K562 (cell line): ENCODE results near the gene SDR39U1. TPM values are rescaled to one million over a fixed set of nuclear protein-coding genes. Genes with fewer than 3 reads are reported as not detected.

Experiments used
- CBFA2T3 ChIP-seq: fragments of 450-650 bp; IDR thresholded peaks from 2 replicates; pipeline ENCODE4 v1.6.1; 2017
- CTCF ChIP-seq, 3 experiments: IDR thresholded peaks in 2 of 3; conservative IDR thresholded peaks in 1 of 3; 2 replicates each; pipeline ENCODE4 v1.5.1; 2011 to 2012; ENCODE audit warnings: low read length in 3 of 3, mild to moderate bottlenecking in 3 of 3, control low read depth in 2 of 3, improper control_type of control experiment in 1 of 3, inconsistent platforms in 1 of 3, low read depth in 1 of 3, mixed read lengths in 1 of 3, moderate library complexity in 1 of 3; ENCODE audit not compliant: insufficient read depth in 2 of 3
- LCOR ChIP-seq: sonication (generic); formaldehyde crosslinking; IDR thresholded peaks from 2 replicates; pipeline ENCODE4 v1.8.0; 2022; ENCODE audit warnings: mild to moderate bottlenecking, missing genetic modification reagents
- MTA3 ChIP-seq: fragments of 450-650 bp; formaldehyde crosslinking; IDR thresholded peaks from 2 replicates; pipeline ENCODE4 v1.6.1; 2017; ENCODE audit warnings: mild to moderate bottlenecking, borderline replicate concordance
- NFXL1 ChIP-seq: fragments of 450-650 bp; formaldehyde crosslinking; IDR thresholded peaks from 2 replicates; pipeline ENCODE4 v1.4.0; 2021; ENCODE audit warnings: mild to moderate bottlenecking
- NRF1 ChIP-seq, 2 experiments: fragments of 450-650 bp; IDR thresholded peaks in 1 of 2; conservative IDR thresholded peaks in 1 of 2; 2 replicates each; pipeline ENCODE4 v1.6.1; 2014; ENCODE audit warnings: mild to moderate bottlenecking in 2 of 2
- NUFIP1 ChIP-seq: fragments of 450-650 bp; IDR thresholded peaks from 2 replicates; pipeline ENCODE4 v1.6.1; 2018; ENCODE audit not compliant: partially characterized antibody
- RCOR1 ChIP-seq, 2 experiments: IDR thresholded peaks; 2 replicates each; pipeline ENCODE4 v1.6.1; 2012; ENCODE audit warnings: low read depth in 2 of 2, low read length in 2 of 2, borderline replicate concordance in 1 of 2, improper control_type of control experiment in 1 of 2
- REST ChIP-seq, 2 experiments: fragments of 450-650 bp; formaldehyde crosslinking in 1 of 2; IDR thresholded peaks; 2 replicates each; pipeline versions ENCODE4 v1.4.0 to v1.6.1; 2014 to 2020; ENCODE audit warnings: mild to moderate bottlenecking in 2 of 2, borderline replicate concordance in 1 of 2, low read depth in 1 of 2
- SETDB1 ChIP-seq: IDR thresholded peaks from one replicate; pipeline ENCODE4 v1.6.1; 2012; ENCODE audit warnings: low read length, control low read depth, inconsistent platforms
- SMARCA5 ChIP-seq: fragments of 450-650 bp; IDR thresholded peaks from 2 replicates; pipeline ENCODE4 v1.6.1; 2016
- SMC3 ChIP-seq: conservative IDR thresholded peaks from 2 replicates; pipeline ENCODE4 v1.6.1; 2011; ENCODE audit warnings: low read depth, low read length, improper control_type of control experiment; ENCODE audit not compliant: insufficient read depth
- SRF ChIP-seq, 2 experiments: fragments of 250-450, 450-650 bp in 1 of 2; sonication (Bioruptor Pico) in 1 of 2; sonication (generic) in 1 of 2; formaldehyde crosslinking; IDR thresholded peaks; 2 replicates each; pipeline versions ENCODE4 v1.5.0 to v1.5.1; 2020 to 2022; ENCODE audit warnings: mild to moderate bottlenecking in 1 of 2, missing genetic modification reagents in 1 of 2
- TEAD4 ChIP-seq, 2 experiments: sonication (generic) in 1 of 2; formaldehyde crosslinking in 1 of 2; IDR thresholded peaks; 2 replicates each; pipeline versions ENCODE4 v1.6.1 to v1.8.0; 2012 to 2022; ENCODE audit warnings: borderline replicate concordance in 1 of 2, inconsistent platforms in 1 of 2, low read length in 1 of 2, mild to moderate bottlenecking in 1 of 2, missing genetic modification reagents in 1 of 2
- ZNF280A ChIP-seq: fragments of 450-650 bp; IDR thresholded peaks from 2 replicates; pipeline ENCODE4 v1.6.1; 2018; ENCODE audit warnings: mild to moderate bottlenecking, low read depth; ENCODE audit not compliant: partially characterized antibody
- polyA plus RNA-seq, 8 experiments: library from polyadenylated mRNA; depleted of rRNA in 4 of 8; stranded (reverse) in 5 of 8; unstranded in 3 of 8; fragments of >200 nt; fragmentation: Nextera tagmentation in 2 of 8; fragmentation: Illumina TruSeq in 1 of 8; extraction: Ambion mirVana in 2 of 8; extraction: Trizol in 1 of 8; gene quantifications; 2 replicates each; pipeline versions ENCODE4 v1.2.1 to v1.2.3, GENCODE V29; 2011 to 2014; ENCODE audit warnings: inconsistent platforms in 1 of 8, missing spikeins in 1 of 8
- total RNA-seq, 7 experiments: library from RNA; depleted of rRNA in 6 of 7; stranded (reverse); fragments of >200 nt in 6 of 7; fragmentation: Illumina TruSeq in 2 of 7; extraction: Trizol in 2 of 7; gene quantifications; 2 replicates each; pipeline versions ENCODE4 v1.2.1 to v1.2.3, GENCODE V29; 2011 to 2021; ENCODE audit warnings: low replicate concordance in 1 of 7

Gene SDR39U1
- total and polyA plus RNA-seq, 9 of the 15 experiments (the other 6 are each of a cell fraction or from before 2014, with no cell fraction given) = 10.4 to 56.1 (median 19.8) TPM

DNA sequence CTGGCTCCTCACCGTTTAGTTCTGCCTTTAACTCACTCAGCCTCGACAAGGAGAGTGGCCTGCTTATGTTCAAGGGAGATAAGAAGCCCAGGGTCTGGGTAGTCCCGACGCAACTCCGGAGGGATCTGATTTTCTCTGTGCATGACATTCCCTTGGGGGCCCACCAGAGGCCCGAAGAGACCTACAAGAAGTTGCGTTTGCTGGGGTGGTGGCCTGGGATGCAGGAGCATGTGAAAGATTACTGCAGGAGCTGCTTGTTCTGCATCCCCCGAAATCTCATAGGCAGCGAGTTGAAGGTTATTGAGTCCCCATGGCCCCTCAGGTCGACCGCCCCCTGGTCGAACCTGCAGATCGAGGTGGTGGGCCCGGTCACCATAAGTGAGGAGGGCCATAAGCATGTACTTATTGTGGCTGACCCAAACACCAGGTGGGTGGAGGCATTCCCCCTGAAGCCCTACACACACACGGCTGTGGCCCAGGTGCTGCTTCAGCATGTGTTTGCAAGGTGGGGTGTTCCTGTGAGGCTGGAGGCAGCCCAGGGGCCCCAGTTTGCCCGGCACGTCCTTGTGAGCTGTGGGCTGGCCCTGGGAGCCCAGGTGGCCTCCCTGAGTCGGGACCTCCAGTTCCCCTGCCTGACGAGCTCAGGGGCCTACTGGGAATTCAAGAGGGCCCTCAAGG, 26.2 kb downstream of the SDR39U1 start (continued):
- peak; percentile 10 to 33 (median 11); a peak in 2 of 6 replicates for TF ChIP-seq CTCF (IDR thresholded peaks at IDR 0.05 in 2 of 3, conservative IDR thresholded peaks at IDR 0.05 in 1 of 3; ENCODE audit: insufficient read depth in 2 of 3, low read depth in 1 of 3, low read length in 3 of 3)
- no peak for TF ChIP-seq SMARCA5
- peak; percentile 15; the same call in 1 of the 2 replicates for TF ChIP-seq REST (IDR thresholded peaks at IDR 0.05; ENCODE audit: borderline replicate concordance)
- TF ChIP-seq REST (CRISPR knock-in tag; IDR thresholded peaks at IDR 0.05; ENCODE audit: low read depth) = no peak
- TF ChIP-seq SRF (CRISPR knock-in tag; IDR thresholded peaks at IDR 0.05) = no peak
- TF ChIP-seq MTA3 = no peak
- TF ChIP-seq SETDB1 = no peak
- no peak for TF ChIP-seq NFXL1 (CRISPR knock-in tag)
- peak; percentile 64 to 68 for TF ChIP-seq NRF1 (conservative IDR thresholded peaks at IDR 0.05 in 1 of 2, IDR thresholded peaks at IDR 0.05 in 1 of 2)
- no peak for TF ChIP-seq LCOR
- 0 out of 4 replicates have a peak, but pooled peaks of 1 of the 2 experiments have one; percentile 27 for TF ChIP-seq RCOR1 (IDR thresholded peaks at IDR 0.05; ENCODE audit: borderline replicate concordance in 1 of 2, low read depth in 2 of 2, low read length in 2 of 2)
- TF ChIP-seq CBFA2T3 = peak; percentile 68
- no peak for TF ChIP-seq SMC3
- no peak for TF ChIP-seq ZNF280A
- TF ChIP-seq TEAD4 (IDR thresholded peaks at IDR 0.05; ENCODE audit: low read length) = 0 out of 2 replicates have a peak, but pooled peaks have one; percentile 12
- no peak for TF ChIP-seq TEAD4 (CRISPR knock-in tag; IDR thresholded peaks at IDR 0.05; ENCODE audit: borderline replicate concordance)
- TF ChIP-seq NUFIP1 = no peak
